Suprapubic skin (tissue), 4 donors: ENCODE data around the gene GATAD2A. TPM values are rescaled to one million over a fixed set of nuclear protein-coding genes. Genes with fewer than 3 reads are reported as not detected.

Source experiments
- DNase-seq, 2 donors: peaks; one replicate each; pipeline ENCODE4 v3.0.0-alpha.2; 2019; ENCODE audit warnings: low spot score in 2 of 2
- H3K27ac ChIP-seq: fragments of 200-600 bp; sonication (generic); one replicate; pipeline ENCODE4 v1.5.1; 2019
- H3K27me3 ChIP-seq: fragments of 200-600 bp; sonication (generic); one replicate; pipeline ENCODE4 v1.5.1; 2019
- H3K36me3 ChIP-seq: fragments of 200-600 bp; sonication (generic); one replicate; pipeline ENCODE4 v1.5.1; 2019
- H3K4me1 ChIP-seq: fragments of 200-600 bp; sonication (generic); one replicate; pipeline ENCODE4 v1.5.1; 2019
- H3K4me3 ChIP-seq: fragments of 200-600 bp; sonication (generic); one replicate; pipeline ENCODE4 v1.5.1; 2019; ENCODE audit warnings: mild to moderate bottlenecking
- H3K9me3 ChIP-seq: fragments of 200-600 bp; sonication (generic); one replicate; pipeline ENCODE4 v1.5.1; 2019
- CTCF ChIP-seq, 2 donors: fragments of 200-600 bp in 1 of 2; fragments of 450-650 bp in 1 of 2; sonication (generic) in 1 of 2; IDR thresholded peaks; one replicate each; pipeline ENCODE4 v1.5.1; 2016 to 2019; ENCODE audit warnings: antibody characterized with exemption in 2 of 2, mild to moderate bottlenecking in 1 of 2, moderate library complexity in 1 of 2
- EP300 ChIP-seq: sonication (generic); formaldehyde crosslinking; IDR thresholded peaks from one replicate; pipeline ENCODE4 v1.6.1; 2017; ENCODE audit warnings: antibody characterized with exemption
- POLR2A ChIP-seq, 2 donors: fragments of 450-650 bp; IDR thresholded peaks; one replicate each; pipeline ENCODE4 v1.6.1; 2017; ENCODE audit warnings: antibody characterized with exemption in 2 of 2, mild to moderate bottlenecking in 2 of 2, moderate library complexity in 2 of 2
- POLR2AphosphoS5 ChIP-seq, 3 donors: sonication (generic); formaldehyde crosslinking; IDR thresholded peaks; one replicate each; pipeline ENCODE4 v1.6.1; 2017; ENCODE audit warnings: antibody characterized with exemption in 3 of 3
- WGBS: methylation state at CpG from one replicate; pipeline ENCODE4 v1.1.5; 2018; 5-methylcytosine and 5-hydroxymethylcytosine counted together
- total RNA-seq, 4 donors: library from RNA; depleted of rRNA; stranded (reverse); fragments of >200 nt; gene quantifications; one replicate each; pipeline ENCODE4 v1.1.0, GENCODE V29; 2016

The GATAD2A gene
- total RNA-seq, 4 donors from 2014 or later, result 83.1 to 88.8 (median 86.4) TPM

GRCh38 chr19:19542507-19542906, 137.0 kb downstream of the GATAD2A start:
- H3K36me3 ChIP-seq, result no peaks in the 10 kb centered on the region
- DNase-seq, result no peak
- H3K27ac ChIP-seq, result no peak overlapping the region
- peaks cover 35% of the 10 kb centered on the region for H3K27me3 ChIP-seq
- no peak overlapping the region for H3K4me3 ChIP-seq
- peaks cover 42% of the 10 kb centered on the region for H3K4me1 ChIP-seq
- 81% methylated on average over 7 of the region's 12 CpGs for WGBS
- no peaks in the 10 kb centered on the region for H3K9me3 ChIP-seq
- TF ChIP-seq CTCF (IDR thresholded peaks at IDR 0.05) (no peak), POLR2AphosphoS5 (IDR thresholded peaks at IDR 0.05) (no peak), EP300 (no peak), POLR2A (IDR thresholded peaks at IDR 0.05) (no peak)

GRCh38 chr19:19543101-19543500, 137.6 kb downstream of the GATAD2A start:
- H3K9me3 ChIP-seq, result no peaks in the 10 kb centered on the region
- peaks cover 40% of the 10 kb centered on the region for H3K27me3 ChIP-seq
- no peak overlapping the region for H3K4me3 ChIP-seq
- no peaks in the 10 kb centered on the region for H3K36me3 ChIP-seq
- H3K4me1 ChIP-seq, result peaks cover 37% of the 10 kb centered on the region
- no peak overlapping the region for H3K27ac ChIP-seq
- DNase-seq, result no peak
- 93% methylated on average over 7 of the region's 13 CpGs for WGBS
- TF ChIP-seq CTCF (IDR thresholded peaks at IDR 0.05), result no peak
- TF ChIP-seq EP300, result no peak
- no peak for TF ChIP-seq POLR2AphosphoS5 (IDR thresholded peaks at IDR 0.05)
- no peak for TF ChIP-seq POLR2A (IDR thresholded peaks at IDR 0.05)

GRCh38 chr19:19543640-19544039, 138.2 kb downstream of the GATAD2A start:
- Histone ChIP-seq H3K36me3 (no peaks in the 10 kb centered on the region), H3K9me3 (no peaks in the 10 kb centered on the region), H3K4me1 (peaks cover 32% of the 10 kb centered on the region), H3K4me3 (no peak overlapping the region), H3K27me3 (peaks cover 43% of the 10 kb centered on the region), H3K27ac (no peak overlapping the region)
- TF ChIP-seq CTCF (IDR thresholded peaks at IDR 0.05) (no peak), POLR2A (IDR thresholded peaks at IDR 0.05) (no peak), EP300 (no peak), POLR2AphosphoS5 (IDR thresholded peaks at IDR 0.05) (no peak)
- 97% methylated on average over 18 of the region's 19 CpGs for WGBS
- DNase-seq, result no peak

DNA sequence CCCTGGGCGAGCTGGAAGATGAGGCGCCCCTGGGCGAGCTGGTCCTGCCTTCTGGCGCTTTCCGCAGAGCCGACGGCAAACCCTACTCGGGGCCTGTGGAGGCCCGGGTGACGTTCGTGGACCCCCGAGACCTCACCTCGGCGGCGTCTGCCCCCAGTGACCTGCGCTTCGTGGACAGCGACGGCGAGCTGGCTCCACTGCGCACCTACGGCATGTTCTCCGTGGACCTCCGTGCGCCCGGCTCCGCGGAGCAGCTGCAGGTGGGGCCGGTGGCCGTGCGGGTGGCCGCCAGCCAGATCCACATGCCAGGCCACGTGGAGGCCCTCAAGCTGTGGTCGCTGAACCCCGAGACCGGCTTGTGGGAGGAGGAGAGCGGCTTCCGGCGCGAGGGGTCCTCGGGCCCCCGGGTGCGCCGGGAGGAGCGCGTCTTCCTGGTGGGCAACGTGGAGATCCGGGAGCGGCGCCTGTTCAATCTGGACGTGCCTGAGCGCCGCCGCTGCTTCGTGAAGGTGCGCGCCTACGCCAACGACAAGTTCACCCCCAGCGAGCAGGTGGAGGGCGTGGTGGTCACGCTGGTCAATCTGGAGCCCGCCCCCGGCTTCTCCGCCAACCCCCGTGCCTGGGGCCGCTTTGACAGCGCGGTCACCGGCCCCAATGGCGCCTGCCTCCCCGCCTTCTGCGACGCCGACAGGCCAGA, 138.9 kb downstream of the GATAD2A start:
- 92% methylated on average over 42 of the region's 75 CpGs for WGBS
- DNase-seq, result no peak
- H3K36me3 ChIP-seq, result no peaks in the 10 kb centered on the region
- no peaks in the 10 kb centered on the region for H3K9me3 ChIP-seq
- no peak overlapping the region for H3K27ac ChIP-seq
- no peak overlapping the region for H3K4me3 ChIP-seq
- TF ChIP-seq POLR2AphosphoS5 (IDR thresholded peaks at IDR 0.05) (no peak), CTCF (IDR thresholded peaks at IDR 0.05) (no peak), EP300 (no peak), POLR2A (IDR thresholded peaks at IDR 0.05) (no peak)
- H3K4me1 ChIP-seq, result peaks cover 26% of the 10 kb centered on the region
- H3K27me3 ChIP-seq, result peaks cover 49% of the 10 kb centered on the region

GRCh38 chr19:19544954-19545591, 139.6 kb downstream of the GATAD2A start:
- Histone ChIP-seq H3K27me3 (peaks cover 55% of the 10 kb centered on the region), H3K4me1 (peaks cover 25% of the 10 kb centered on the region), H3K4me3 (no peak overlapping the region), H3K27ac (no peak overlapping the region), H3K36me3 (no peaks in the 10 kb centered on the region), H3K9me3 (no peaks in the 10 kb centered on the region)
- WGBS, result 90% methylated on average over 22 of the region's 53 CpGs
- TF ChIP-seq EP300 (no peak), POLR2A (IDR thresholded peaks at IDR 0.05) (no peak), CTCF (IDR thresholded peaks at IDR 0.05) (no peak), POLR2AphosphoS5 (IDR thresholded peaks at IDR 0.05) (no peak)
- DNase-seq, result no peak
